WERI-Rb-1 (cell line): ENCODE measurements around the gene TRIM26.

ENCODE experiments used
- DNase-seq: peaks from one replicate; pipeline ENCODE4 v3.0.0-alpha.2; 2020
- H3K27ac ChIP-seq: fragments of 250-450 bp; sonication (Bioruptor Pico); 2 replicates; pipeline ENCODE4 v1.5.1; 2020; ENCODE audit warnings: mild to moderate bottlenecking, moderate library complexity
- H3K27me3 ChIP-seq: fragments of 250-450 bp; sonication (Bioruptor Pico); 2 replicates; pipeline ENCODE4 v1.5.1; 2021; ENCODE audit warnings: mild to moderate bottlenecking, low read depth, moderate library complexity; ENCODE audit not compliant: insufficient read depth, severe bottlenecking
- H3K36me3 ChIP-seq: fragments of 250-450 bp; sonication (Bioruptor Pico); 2 replicates; pipeline ENCODE4 v1.5.1; 2020; ENCODE audit warnings: mild to moderate bottlenecking, moderate library complexity
- H3K4me3 ChIP-seq: 2 replicates; pipeline ENCODE4 v1.5.1; 2011; ENCODE audit warnings: low read depth, mild to moderate bottlenecking, control low read depth, low read length
- H3K9me3 ChIP-seq: fragments of 250-450 bp; sonication (Bioruptor Pico); 2 replicates; pipeline ENCODE4 v1.5.1; 2021; ENCODE audit warnings: mild to moderate bottlenecking, moderate library complexity; ENCODE audit not compliant: severe bottlenecking
- TF ChIP-seq, protein P1 (sequence below): IDR thresholded peaks from 2 replicates; pipeline ENCODE4 v1.5.1; 2011; ENCODE audit warnings: low read depth, mild to moderate bottlenecking, control low read depth, inconsistent platforms, low read length

The TRIM26 gene

DNA sequence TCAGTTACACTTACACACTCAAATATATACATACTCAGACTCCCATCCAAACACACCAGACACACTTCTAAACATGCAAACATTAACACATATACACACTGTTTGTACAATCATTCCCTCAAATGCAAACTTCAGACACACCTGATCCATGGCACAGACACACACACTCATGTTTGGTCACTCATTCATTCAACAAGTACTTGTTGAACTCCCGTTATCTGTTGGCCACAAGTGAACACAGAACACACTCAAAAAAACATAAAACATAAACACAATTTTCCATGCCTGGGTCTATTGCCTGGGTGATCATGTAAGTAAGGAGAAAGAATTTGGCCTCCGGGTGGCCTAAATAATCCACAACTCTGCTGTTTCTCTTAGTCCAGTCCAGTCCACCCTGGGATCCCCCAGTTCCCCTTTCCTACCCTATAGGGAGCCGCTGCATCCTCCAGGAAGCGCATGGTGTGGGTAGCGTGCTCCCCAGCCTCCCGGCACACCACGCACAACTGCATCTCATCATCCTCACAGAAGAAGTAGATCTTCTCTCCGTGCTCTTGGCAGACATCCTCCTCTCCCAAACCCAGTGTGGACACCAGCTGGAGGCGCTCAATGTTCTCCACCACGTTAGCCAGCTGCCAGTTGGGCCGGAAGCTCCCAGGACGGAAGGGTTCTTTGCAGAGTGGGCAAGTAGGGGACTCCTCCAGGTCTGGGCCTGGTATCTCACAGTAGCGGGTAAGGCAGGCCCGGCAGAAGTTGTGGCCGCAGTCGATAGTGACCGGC is 53.0 kb downstream of the TRIM26 start:
- Histone ChIP-seq H3K27me3 (peaks cover 85% of the 10 kb centered on the region), H3K27ac (no peak overlapping the region), H3K36me3 (no peaks in the 10 kb centered on the region), H3K4me3 (no peak overlapping the region), H3K9me3 (no peaks in the 10 kb centered on the region)
- DNase-seq = no peak
- TF ChIP-seq, protein P1, sequence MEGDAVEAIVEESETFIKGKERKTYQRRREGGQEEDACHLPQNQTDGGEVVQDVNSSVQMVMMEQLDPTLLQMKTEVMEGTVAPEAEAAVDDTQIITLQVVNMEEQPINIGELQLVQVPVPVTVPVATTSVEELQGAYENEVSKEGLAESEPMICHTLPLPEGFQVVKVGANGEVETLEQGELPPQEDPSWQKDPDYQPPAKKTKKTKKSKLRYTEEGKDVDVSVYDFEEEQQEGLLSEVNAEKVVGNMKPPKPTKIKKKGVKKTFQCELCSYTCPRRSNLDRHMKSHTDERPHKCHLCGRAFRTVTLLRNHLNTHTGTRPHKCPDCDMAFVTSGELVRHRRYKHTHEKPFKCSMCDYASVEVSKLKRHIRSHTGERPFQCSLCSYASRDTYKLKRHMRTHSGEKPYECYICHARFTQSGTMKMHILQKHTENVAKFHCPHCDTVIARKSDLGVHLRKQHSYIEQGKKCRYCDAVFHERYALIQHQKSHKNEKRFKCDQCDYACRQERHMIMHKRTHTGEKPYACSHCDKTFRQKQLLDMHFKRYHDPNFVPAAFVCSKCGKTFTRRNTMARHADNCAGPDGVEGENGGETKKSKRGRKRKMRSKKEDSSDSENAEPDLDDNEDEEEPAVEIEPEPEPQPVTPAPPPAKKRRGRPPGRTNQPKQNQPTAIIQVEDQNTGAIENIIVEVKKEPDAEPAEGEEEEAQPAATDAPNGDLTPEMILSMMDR = no peak

DNA sequence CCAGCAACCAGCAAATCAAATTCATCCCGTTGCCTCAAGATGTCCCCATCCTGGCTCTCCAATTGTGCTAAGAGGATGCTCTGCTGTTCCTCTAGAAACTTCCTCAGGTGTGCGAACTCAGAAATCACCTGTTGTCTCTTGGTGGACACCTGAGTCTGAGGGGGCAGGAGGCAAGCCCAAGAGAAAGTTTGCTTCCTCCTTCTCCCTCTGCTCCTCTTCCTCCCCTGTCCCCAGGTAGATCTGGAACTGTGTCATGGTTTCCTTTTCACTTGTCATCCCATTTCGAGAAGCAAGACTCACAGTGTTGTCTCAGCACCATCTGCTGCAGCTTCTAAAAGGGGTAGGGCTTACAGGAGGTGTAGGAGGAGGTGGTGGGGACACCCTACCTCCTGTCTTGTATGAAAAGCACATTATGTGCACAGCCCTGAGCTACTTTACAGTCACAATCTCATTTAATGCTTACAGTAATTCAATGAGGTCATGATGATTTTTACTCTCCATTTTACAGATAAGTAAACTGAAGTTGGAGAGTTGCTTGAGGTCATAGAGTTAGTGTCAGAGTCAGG is 54.6 kb downstream of the TRIM26 start:
- Histone ChIP-seq H3K27me3 (peaks cover 86% of the 10 kb centered on the region), H3K36me3 (no peaks in the 10 kb centered on the region), H3K9me3 (no peaks in the 10 kb centered on the region), H3K27ac (no peak overlapping the region), H3K4me3 (no peak overlapping the region)
- DNase-seq = no peak
- TF ChIP-seq, protein P1 = no peak

DNA sequence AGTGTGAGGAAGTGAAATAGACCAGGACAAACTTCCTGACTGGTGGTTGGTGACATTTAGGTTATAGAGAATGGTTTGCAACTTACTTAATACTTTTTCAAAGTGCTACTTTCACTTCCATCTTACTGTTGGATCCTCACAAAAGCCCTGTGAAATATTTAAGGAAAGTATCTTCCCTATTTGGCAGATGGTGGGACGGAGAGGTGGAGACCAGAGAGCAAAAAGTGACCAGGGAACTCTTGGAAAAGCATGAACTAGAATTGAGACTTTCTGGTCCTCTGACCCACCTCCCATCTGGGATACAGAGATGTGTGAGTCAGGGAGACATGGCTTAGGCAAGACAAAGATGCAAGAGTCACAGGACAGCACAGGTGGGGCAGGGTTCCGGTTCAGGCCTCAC is 55.2 kb downstream of the TRIM26 start:
- TF ChIP-seq, protein P1 = no peak
- Histone ChIP-seq H3K27ac (no peak overlapping the region), H3K4me3 (no peak overlapping the region), H3K27me3 (peaks cover 86% of the 10 kb centered on the region), H3K9me3 (no peaks in the 10 kb centered on the region), H3K36me3 (no peaks in the 10 kb centered on the region)
- DNase-seq = no peak

DNA sequence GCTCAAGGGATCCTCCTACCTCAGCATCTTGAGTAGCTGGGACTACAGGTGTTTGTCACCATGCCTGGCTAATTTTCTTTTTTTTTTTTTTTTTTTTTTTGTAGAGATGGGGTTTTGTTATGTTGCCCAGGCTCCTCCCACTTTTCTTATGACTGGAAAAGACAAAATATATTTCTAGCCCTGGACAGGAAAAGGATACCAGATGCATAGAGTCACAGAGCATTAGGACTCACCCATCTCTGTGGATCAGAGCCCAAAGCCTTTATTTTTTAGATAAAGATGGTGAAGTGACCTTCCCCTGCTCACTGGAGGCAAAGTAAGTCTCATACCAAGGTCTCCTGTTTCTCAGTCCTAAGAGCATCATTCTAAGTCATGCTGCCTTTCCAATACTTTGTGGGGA is 55.6 kb downstream of the TRIM26 start:
- no peaks in the 10 kb centered on the region for H3K36me3 ChIP-seq
- TF ChIP-seq, protein P1 = no peak
- DNase-seq = no peak

DNA sequence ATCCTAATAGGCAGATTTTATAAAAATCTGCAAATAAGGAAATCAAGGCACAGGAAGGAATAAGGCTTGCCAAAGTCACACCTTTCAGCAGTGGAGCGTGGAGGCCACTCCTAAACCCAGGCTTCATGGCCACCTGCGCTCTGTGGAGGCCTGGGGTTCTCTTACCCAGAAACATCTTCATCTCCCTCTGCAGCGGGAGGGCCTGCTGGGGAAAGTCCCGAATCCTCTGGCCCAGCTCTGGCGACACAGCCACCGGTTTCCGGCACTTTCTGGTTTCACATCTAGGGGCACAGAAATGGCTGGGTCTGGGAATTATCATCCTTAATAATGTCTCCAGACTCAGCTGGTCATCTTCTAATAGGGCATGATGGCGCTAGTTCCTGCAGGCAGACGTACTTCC is 56.4 kb downstream of the TRIM26 start:
- no peaks in the 10 kb centered on the region for H3K36me3 ChIP-seq
- no peak overlapping the region for H3K27ac ChIP-seq
- TF ChIP-seq, protein P1 = no peak
- H3K9me3 ChIP-seq = no peaks in the 10 kb centered on the region
- peaks cover 94% of the 10 kb centered on the region for H3K27me3 ChIP-seq
- H3K4me3 ChIP-seq = no peak overlapping the region
- no peak for DNase-seq

More for the DNA sequence above, 55.6 kb downstream of the TRIM26 start:
- H3K4me3 ChIP-seq = no peak overlapping the region
- H3K27me3 ChIP-seq = peaks cover 90% of the 10 kb centered on the region
- no peak overlapping the region for H3K27ac ChIP-seq
- no peaks in the 10 kb centered on the region for H3K9me3 ChIP-seq
